Esophagus (tissue), 2 donors: ENCODE measurements around the gene C1QTNF8. TPM values are rescaled to one million over a fixed set of nuclear protein-coding genes. Genes with fewer than 3 reads are reported as not detected.

Experiments
- H3K27ac ChIP-seq, 2 donors: one replicate each; pipeline ENCODE4 v1.5.1; 2013; ENCODE audit warnings: low read depth in 2 of 2, mild to moderate bottlenecking in 2 of 2, inconsistent platforms in 1 of 2, low read length in 1 of 2, moderate library complexity in 1 of 2
- H3K27me3 ChIP-seq, 2 donors: one replicate each; pipeline ENCODE4 v1.6.1; 2013; ENCODE audit warnings: low read length in 2 of 2, control low read depth in 1 of 2, mild to moderate bottlenecking in 1 of 2; ENCODE audit not compliant: insufficient read depth in 2 of 2, control insufficient read depth in 1 of 2
- H3K36me3 ChIP-seq, 2 donors: one replicate each; pipeline ENCODE4 v1.6.1; 2013; ENCODE audit warnings: low read length in 1 of 2; ENCODE audit not compliant: control insufficient read depth in 2 of 2, insufficient read depth in 2 of 2
- H3K4me1 ChIP-seq, 2 donors: one replicate each; pipeline ENCODE4 v1.6.1; 2013; ENCODE audit warnings: low read length in 1 of 2; ENCODE audit not compliant: control insufficient read depth in 2 of 2, insufficient read depth in 2 of 2
- H3K4me3 ChIP-seq, 2 donors: one replicate each; pipeline ENCODE4 v1.5.1; 2013; ENCODE audit warnings: low read length in 2 of 2, mild to moderate bottlenecking in 2 of 2, low read depth in 1 of 2, moderate library complexity in 1 of 2
- H3K9me3 ChIP-seq, 2 donors: one replicate each; pipeline ENCODE4 v1.6.1; 2013; ENCODE audit warnings: mild to moderate bottlenecking in 2 of 2, low read depth in 1 of 2, low read length in 1 of 2, moderate library complexity in 1 of 2; ENCODE audit not compliant: control insufficient read depth in 2 of 2, insufficient read depth in 1 of 2
- WGBS, 2 donors: extraction: QIAGEN DNeasy Blood & Tissue Kit; methylation state at CpG; one replicate each; pipeline ENCODE4 v1.1.7; 2013; 5-methylcytosine and 5-hydroxymethylcytosine counted together
- polyA plus RNA-seq, 2 donors: library from polyadenylated mRNA; stranded (reverse); fragments of 200-250 nt; gene quantifications; one replicate each; pipeline ENCODE4 v1.2.3, GENCODE V29; 2013
- donor health status: healthy with polysubstance abuse.
- donor health status: Bipolar disorder and iron deficiency.

Gene C1QTNF8
- polyA plus RNA-seq, 2 donors, result not detected

GRCh38 chr16:1127971-1128715 is 32.1 kb upstream of the C1QTNF8 start:
- WGBS, 2 donors, result 84 to 87% methylated on average over 31 of the region's 31 CpGs
- H3K9me3 ChIP-seq, result no peaks in the 10 kb centered on the region
- no peaks in the 10 kb centered on the region for H3K27me3 ChIP-seq
- no peaks in the 10 kb centered on the region for H3K36me3 ChIP-seq
- H3K27ac ChIP-seq, result no peak overlapping the region
- no peak overlapping the region for H3K4me3 ChIP-seq
- no peaks in the 10 kb centered on the region for H3K4me1 ChIP-seq

GRCh38 chr16:1127101-1127500 is 31.1 kb upstream of the C1QTNF8 start:
- Histone ChIP-seq H3K27me3 (no peaks in the 10 kb centered on the region), H3K27ac (no peak overlapping the region)
- WGBS, 2 donors, result 48 to 49% methylated on average over 14 to 16 of the region's 16 CpGs

GRCh38 chr16:1126586-1126985 is 30.5 kb upstream of the C1QTNF8 start:
- H3K9me3 ChIP-seq, result no peaks in the 10 kb centered on the region
- WGBS, 2 donors, result 38 to 46% methylated on average over 7 to 10 of the region's 10 CpGs

More at GRCh38 chr16:1127101-1127500, 31.1 kb upstream of the C1QTNF8 start:
- Histone ChIP-seq H3K4me1 (no peaks in the 10 kb centered on the region), H3K4me3 (no peak overlapping the region), H3K36me3 (no peaks in the 10 kb centered on the region), H3K9me3 (no peaks in the 10 kb centered on the region)

GRCh38 chr16:1126044-1126443 is 30.0 kb upstream of the C1QTNF8 start:
- Histone ChIP-seq H3K4me3 (no peak overlapping the region), H3K27me3 (no peaks in the 10 kb centered on the region), H3K4me1 (no peaks in the 10 kb centered on the region), H3K36me3 (no peaks in the 10 kb centered on the region), H3K9me3 (no peaks in the 10 kb centered on the region), H3K27ac (no peak overlapping the region)
- WGBS, 2 donors, result 45 to 48% methylated on average over 17 of the region's 17 CpGs

More at GRCh38 chr16:1126586-1126985, 30.5 kb upstream of the C1QTNF8 start:
- H3K4me1 ChIP-seq, result no peaks in the 10 kb centered on the region
- no peak overlapping the region for H3K27ac ChIP-seq
- no peaks in the 10 kb centered on the region for H3K27me3 ChIP-seq
- no peaks in the 10 kb centered on the region for H3K36me3 ChIP-seq
- no peak overlapping the region for H3K4me3 ChIP-seq

GRCh38 chr16:1125471-1125870 is 29.4 kb upstream of the C1QTNF8 start:
- Histone ChIP-seq H3K27me3 (no peaks in the 10 kb centered on the region), H3K9me3 (no peaks in the 10 kb centered on the region), H3K4me3 (no peak overlapping the region), H3K27ac (no peak overlapping the region), H3K36me3 (no peaks in the 10 kb centered on the region), H3K4me1 (no peaks in the 10 kb centered on the region)
- WGBS, 2 donors, result 11 to 29% methylated on average over 18 of the region's 18 CpGs

GRCh38 chr16:1124795-1125194 is 28.8 kb upstream of the C1QTNF8 start:
- Histone ChIP-seq H3K27me3 (no peaks in the 10 kb centered on the region), H3K27ac (no peak overlapping the region)

GRCh38 chr16:1124291-1124690 is 28.2 kb upstream of the C1QTNF8 start:
- Histone ChIP-seq H3K36me3 (no peaks in the 10 kb centered on the region), H3K27me3 (no peaks in the 10 kb centered on the region), H3K4me3 (no peak overlapping the region), H3K27ac (no peak overlapping the region), H3K9me3 (no peaks in the 10 kb centered on the region), H3K4me1 (no peaks in the 10 kb centered on the region)
- WGBS, 2 donors, result 79 to 84% methylated on average over 18 of the region's 18 CpGs

More at GRCh38 chr16:1124795-1125194, 28.8 kb upstream of the C1QTNF8 start:
- WGBS, 2 donors, result 86 to 88% methylated on average over 11 of the region's 11 CpGs
- H3K4me1 ChIP-seq, result no peaks in the 10 kb centered on the region
- H3K9me3 ChIP-seq, result no peaks in the 10 kb centered on the region
- no peaks in the 10 kb centered on the region for H3K36me3 ChIP-seq
- H3K4me3 ChIP-seq, result no peak overlapping the region

GRCh38 chr16:1123525-1124230 is 27.6 kb upstream of the C1QTNF8 start:
- Histone ChIP-seq H3K36me3 (no peaks in the 10 kb centered on the region), H3K27me3 (no peaks in the 10 kb centered on the region), H3K4me3 (no peak overlapping the region), H3K4me1 (no peaks in the 10 kb centered on the region), H3K27ac (no peak overlapping the region), H3K9me3 (no peaks in the 10 kb centered on the region)
- 67 to 69% methylated on average over 21 of the region's 21 CpGs for WGBS, 2 donors

GRCh38 chr16:1122398-1122765 is 26.3 kb upstream of the C1QTNF8 start:
- Histone ChIP-seq H3K36me3 (no peaks in the 10 kb centered on the region), H3K27me3 (no peaks in the 10 kb centered on the region)

More at GRCh38 chr16:1122398-1122765, 26.3 kb upstream of the C1QTNF8 start:
- Histone ChIP-seq H3K27ac (no peak overlapping the region), H3K4me1 (no peaks in the 10 kb centered on the region), H3K9me3 (no peaks in the 10 kb centered on the region), H3K4me3 (no peak overlapping the region)
- 77 to 82% methylated on average over 14 of the region's 14 CpGs for WGBS, 2 donors
